Neural cell (in vitro differentiated cells): Measurements from ENCODE around the gene CLINT1. TPM values are rescaled to one million over a fixed set of nuclear protein-coding genes. Genes with fewer than 3 reads are reported as not detected.

Experiments
- H2AFZ ChIP-seq: fragments of 200-600, 300-800 bp; sonication (generic), shearing (Covaris generic); 2 replicates; pipeline ENCODE4 v1.6.0; 2014; ENCODE audit warnings: low read depth, mild to moderate bottlenecking, antibody characterized with exemption, low read length, moderate library complexity
- H3F3A ChIP-seq: fragments of 200-600 bp; shearing (Covaris generic); 2 replicates; pipeline ENCODE4 v1.6.1; 2016; ENCODE audit warnings: mild to moderate bottlenecking, moderate library complexity, mixed read lengths, antibody characterized with exemption, low read length; ENCODE audit not compliant: insufficient read depth, poor library complexity, severe bottlenecking
- H3K27ac ChIP-seq: fragments of 200-600, 300-800 bp; sonication (generic), shearing (Covaris generic); 2 replicates; pipeline ENCODE4 v1.5.1; 2014; ENCODE audit warnings: mild to moderate bottlenecking, low read length, moderate library complexity
- H3K27me3 ChIP-seq: fragments of 300-800, 200-600 bp; sonication (generic), shearing (Covaris generic); 2 replicates; pipeline ENCODE4 v1.6.0; 2014; ENCODE audit warnings: mild to moderate bottlenecking, low read depth, low read length, moderate library complexity; ENCODE audit not compliant: insufficient read depth
- H3K36me3 ChIP-seq: fragments of 300-800, 200-600 bp; sonication (generic), shearing (Covaris generic); 2 replicates; pipeline ENCODE4 v1.5.1; 2014; ENCODE audit warnings: mild to moderate bottlenecking, antibody characterized with exemption, low read length, moderate library complexity; ENCODE audit not compliant: insufficient read depth
- H3K4me2 ChIP-seq: fragments of 300-800, 200-600 bp; sonication (generic), shearing (Covaris generic); 2 replicates; pipeline ENCODE4 v1.6.0; 2014; ENCODE audit warnings: mild to moderate bottlenecking, low read length
- H3K4me3 ChIP-seq: fragments of 300-800, 200-600 bp; sonication (generic), shearing (Covaris generic); 2 replicates; pipeline ENCODE4 v1.5.1; 2014; ENCODE audit warnings: mild to moderate bottlenecking, low read length, moderate library complexity
- H3K79me2 ChIP-seq: fragments of 200-600 bp; shearing (Covaris generic); replicated peaks from 2 replicates; pipeline ENCODE4 v1.6.0; 2014; ENCODE audit warnings: mild to moderate bottlenecking, low read length, moderate library complexity; ENCODE audit not compliant: insufficient read depth
- H3K9ac ChIP-seq: fragments of 300-800, 200-600 bp; sonication (generic), shearing (Covaris generic); 2 replicates; pipeline ENCODE4 v1.6.1; 2016; ENCODE audit warnings: mild to moderate bottlenecking, low read length, mixed read lengths
- H3K9me2 ChIP-seq: fragments of 200-600 bp; shearing (Covaris generic); 2 replicates; pipeline ENCODE4 v1.6.1; 2016; ENCODE audit warnings: mild to moderate bottlenecking, low read length, mixed read lengths; ENCODE audit not compliant: insufficient read depth
- H3K9me3 ChIP-seq: fragments of 200-600, 300-800 bp; sonication (generic), shearing (Covaris generic); 2 replicates; pipeline ENCODE4 v1.6.1; 2016; ENCODE audit warnings: mild to moderate bottlenecking, mixed run types, low read length, moderate library complexity, mixed read lengths
- H4K20me1 ChIP-seq: fragments of 200-600 bp; shearing (Covaris generic); 2 replicates; pipeline ENCODE4 v1.6.1; 2016; ENCODE audit warnings: mild to moderate bottlenecking, mixed run types; ENCODE audit not compliant: insufficient read depth
- CTCF ChIP-seq: fragments of 450-650 bp; IDR thresholded peaks from 2 replicates; pipeline ENCODE4 v1.5.1; 2014; ENCODE audit warnings: antibody characterized with exemption, mild to moderate bottlenecking, moderate library complexity; ENCODE audit not compliant: poor library complexity, severe bottlenecking
- EP300 ChIP-seq: fragments of 450-650 bp; conservative IDR thresholded peaks from 2 replicates; pipeline ENCODE4 v1.6.1; 2014; ENCODE audit warnings: antibody characterized with exemption, mild to moderate bottlenecking, moderate library complexity; ENCODE audit not compliant: poor library complexity, severe bottlenecking
- EZH2 ChIP-seq: fragments of 200-600, 300-800 bp; shearing (Covaris generic), sonication (generic); IDR thresholded peaks from 2 replicates; pipeline ENCODE4 v1.6.1; 2014; ENCODE audit warnings: antibody characterized with exemption, low read length, borderline replicate concordance, mild to moderate bottlenecking; ENCODE audit not compliant: insufficient read depth, poor library complexity, severe bottlenecking
- MXI1 ChIP-seq: fragments of 450-650 bp; conservative IDR thresholded peaks from 2 replicates; pipeline ENCODE4 v1.6.1; 2014; ENCODE audit warnings: antibody characterized with exemption, mild to moderate bottlenecking; ENCODE audit not compliant: poor library complexity, severe bottlenecking
- POLR2AphosphoS5 ChIP-seq: IDR thresholded peaks from 2 replicates; pipeline ENCODE4 v1.6.1; 2012
- RAD21 ChIP-seq: fragments of 450-650 bp; conservative IDR thresholded peaks from 2 replicates; pipeline ENCODE4 v1.6.1; 2014; ENCODE audit warnings: antibody characterized with exemption, mild to moderate bottlenecking, moderate library complexity
- REST ChIP-seq: IDR thresholded peaks from 2 replicates; pipeline ENCODE4 v1.6.1; 2012; ENCODE audit warnings: borderline replicate concordance
- SMC3 ChIP-seq: fragments of 450-650 bp; conservative IDR thresholded peaks from 2 replicates; pipeline ENCODE4 v1.6.1; 2014; ENCODE audit warnings: antibody characterized with exemption, mild to moderate bottlenecking, moderate library complexity; ENCODE audit not compliant: poor library complexity
- TAF1 ChIP-seq: IDR thresholded peaks from 2 replicates; pipeline ENCODE4 v1.6.1; 2012; ENCODE audit warnings: low read depth
- polyA plus RNA-seq: library from polyadenylated mRNA; depleted of rRNA; stranded (reverse); fragments of >200 nt; gene quantifications from 2 replicates; pipeline ENCODE4 v1.2.3, GENCODE V29; 2014

CLINT1 gene
- polyA plus RNA-seq, 1 donor from 2014 or later: 47.3 TPM

- no peak overlapping the region for H3K4me3 ChIP-seq
- no peak for TF ChIP-seq CTCF
- no peak for TF ChIP-seq MXI1
- no peak for TF ChIP-seq POLR2AphosphoS5
- no peak for TF ChIP-seq SMC3
- TF ChIP-seq EP300: no peak
- no peak for TF ChIP-seq RAD21
- no peak for TF ChIP-seq TAF1
- TF ChIP-seq REST: no peak
- TF ChIP-seq EZH2: no peak
- H3K36me3 ChIP-seq: no peaks in the 10 kb centered on the region
- H3K79me2 ChIP-seq: no peaks in the 10 kb centered on the region
- no peak overlapping the region for H3K27ac ChIP-seq
- no peaks in the 10 kb centered on the region for H3K9me3 ChIP-seq
- no peak overlapping the region for H3K9ac ChIP-seq
- H3K9me2 ChIP-seq: no peaks in the 10 kb centered on the region
- H4K20me1 ChIP-seq: no peaks in the 10 kb centered on the region
- H3K27me3 ChIP-seq: no peaks in the 10 kb centered on the region
- no peaks in the 10 kb centered on the region for H3F3A ChIP-seq
- no peak overlapping the region for H3K4me2 ChIP-seq
- H2AFZ ChIP-seq: no peak overlapping the region
These were observed 88.3 kb downstream of the CLINT1 start for GRCh38 chr5:157770665-157771064.

- no peak overlapping the region for H3K4me3 ChIP-seq
- H3K27me3 ChIP-seq: no peaks in the 10 kb centered on the region
- TF ChIP-seq EZH2 (no peak), TAF1 (no peak), MXI1 (no peak), CTCF (no peak), RAD21 (no peak)
- no peak overlapping the region for H3K27ac ChIP-seq
- H3K9me2 ChIP-seq: no peaks in the 10 kb centered on the region
- no peaks in the 10 kb centered on the region for H3K79me2 ChIP-seq
- no peaks in the 10 kb centered on the region for H3K36me3 ChIP-seq
- H3K9ac ChIP-seq: no peak overlapping the region
- no peaks in the 10 kb centered on the region for H3F3A ChIP-seq
- H3K9me3 ChIP-seq: no peaks in the 10 kb centered on the region
- no peak overlapping the region for H2AFZ ChIP-seq
- H4K20me1 ChIP-seq: no peaks in the 10 kb centered on the region
- H3K4me2 ChIP-seq: no peak overlapping the region
These were observed 91.3 kb downstream of the CLINT1 start for GRCh38 chr5:157767689-157768088.
